Ramos (cell line): Measurements from ENCODE around the gene EAF2.

Experiments
- in situ Hi-C: fragments of 300-500 bp; cut with MboI; formaldehyde crosslinking; loops from one replicate; pipeline ENCODE4 v1.14.3; 2022; ENCODE audit warnings: low sequenced_read_pairs; ENCODE audit not compliant: unreplicated experiment

EAF2 gene

DNA sequence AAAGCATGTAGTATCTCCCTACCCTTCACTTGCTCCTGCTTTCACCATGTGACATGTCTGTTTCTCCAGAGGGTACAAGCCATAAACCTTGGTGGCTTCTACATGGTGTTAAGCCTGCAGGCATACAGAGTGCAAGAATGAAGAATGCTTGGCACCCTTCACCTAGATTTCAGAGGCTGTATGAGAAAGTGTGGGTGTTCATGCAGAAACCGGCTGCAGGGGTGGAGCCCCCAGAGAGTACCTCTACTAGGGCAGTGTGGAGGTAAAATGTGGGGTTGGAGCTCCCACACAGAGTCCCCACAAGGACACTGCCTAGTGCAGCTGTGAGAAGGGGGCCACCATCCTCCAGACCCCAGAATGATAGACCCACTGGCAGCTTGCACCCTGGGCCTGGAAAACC is 91.4 kb downstream of the EAF2 start:
- in situ Hi-C loops: no loop called here
